ENCODE data around the gene MROH2A.
"Not testable (repeated sequence)": the region's sequence is repeated elsewhere in the genome, so short reads cannot be mapped to it uniquely, and the experiment has no call there.

The MROH2A gene

GRCh38 chr2:233856184-233856583 lies 78.1 kb downstream of the MROH2A start:
- H3K9me3 ChIP-seq (replicated peaks; ENCODE audit: low read length): no peaks in the 10 kb centered on the region
- no peaks in the 10 kb centered on the region for H3K27me3 ChIP-seq (ENCODE audit: control insufficient read depth, insufficient read depth, low read length)
- no peak overlapping the region for H3K4me2 ChIP-seq (ENCODE audit: low read length)
- H3K36me3 ChIP-seq (ENCODE audit: insufficient read depth, low read length): peaks cover 4% of the 10 kb centered on the region
- H3K4me3 ChIP-seq (ENCODE audit: low read length): no peak overlapping the region
- no peak overlapping the region for H3K9ac ChIP-seq (ENCODE audit: low read depth, low read length)
- peaks cover 19% of the 10 kb centered on the region for H3K4me1 ChIP-seq (ENCODE audit: control insufficient read depth, insufficient read depth, low read length)

- no peaks in the 10 kb centered on the region for H3K27me3 ChIP-seq (ENCODE audit: control insufficient read depth, insufficient read depth, low read length)
- no peak overlapping the region for H3K9ac ChIP-seq (ENCODE audit: low read depth, low read length)
- no peaks in the 10 kb centered on the region for H3K9me3 ChIP-seq (replicated peaks; ENCODE audit: low read length)
- peaks cover 10% of the 10 kb centered on the region for H3K4me1 ChIP-seq (ENCODE audit: control insufficient read depth, insufficient read depth, low read length)
- peaks cover under 1% of the 10 kb centered on the region for H3K36me3 ChIP-seq (ENCODE audit: insufficient read depth, low read length)
- H3K4me3 ChIP-seq (ENCODE audit: low read length): no peak overlapping the region
- H3K4me2 ChIP-seq (ENCODE audit: low read length): no peak overlapping the region
Measured at GRCh38 chr2:233857511-233858141, 79.5 kb downstream of the MROH2A start.

GRCh38 chr2:233858331-233858730 lies 80.2 kb downstream of the MROH2A start:
- no peaks in the 10 kb centered on the region for H3K36me3 ChIP-seq (ENCODE audit: insufficient read depth, low read length)
- H3K4me3 ChIP-seq (ENCODE audit: low read length): no peak overlapping the region
- H3K9me3 ChIP-seq (replicated peaks; ENCODE audit: low read length): no peaks in the 10 kb centered on the region
- H3K4me1 ChIP-seq (ENCODE audit: control insufficient read depth, insufficient read depth, low read length): peaks cover 7% of the 10 kb centered on the region
- no peak overlapping the region for H3K9ac ChIP-seq (ENCODE audit: low read depth, low read length)
- H3K27me3 ChIP-seq (ENCODE audit: control insufficient read depth, insufficient read depth, low read length): no peaks in the 10 kb centered on the region
- H3K4me2 ChIP-seq (ENCODE audit: low read length): no peak overlapping the region

GRCh38 chr2:233862261-233862768 lies 84.2 kb downstream of the MROH2A start:
- no peaks in the 10 kb centered on the region for H3K27me3 ChIP-seq (ENCODE audit: control insufficient read depth, insufficient read depth, low read length)
- H3K36me3 ChIP-seq (ENCODE audit: insufficient read depth, low read length): no peaks in the 10 kb centered on the region
- no peak overlapping the region for H3K9ac ChIP-seq (ENCODE audit: low read depth, low read length)
- H3K4me2 ChIP-seq (ENCODE audit: low read length): no peak overlapping the region
- no peak overlapping the region for H3K4me3 ChIP-seq (ENCODE audit: low read length)
- H3K9me3 ChIP-seq (replicated peaks; ENCODE audit: low read length): no peaks in the 10 kb centered on the region
- H3K4me1 ChIP-seq (ENCODE audit: control insufficient read depth, insufficient read depth, low read length): no peaks in the 10 kb centered on the region

GRCh38 chr2:233865838-233866237 lies 87.7 kb downstream of the MROH2A start:
- Histone ChIP-seq H3K4me2 (ENCODE audit: low read length) (no peak overlapping the region), H3K27me3 (ENCODE audit: control insufficient read depth, insufficient read depth, low read length) (no peaks in the 10 kb centered on the region), H3K36me3 (ENCODE audit: insufficient read depth, low read length) (no peaks in the 10 kb centered on the region), H3K4me3 (ENCODE audit: low read length) (no peak overlapping the region), H3K9ac (ENCODE audit: low read depth, low read length) (no peak overlapping the region), H3K9me3 (replicated peaks; ENCODE audit: low read length) (no peaks in the 10 kb centered on the region), H3K4me1 (ENCODE audit: control insufficient read depth, insufficient read depth, low read length) (no peaks in the 10 kb centered on the region)

GRCh38 chr2:233866479-233866878 lies 88.3 kb downstream of the MROH2A start:
- H3K4me1 ChIP-seq (ENCODE audit: control insufficient read depth, insufficient read depth, low read length): no peaks in the 10 kb centered on the region
- H3K4me2 ChIP-seq (ENCODE audit: low read length): no peak overlapping the region
- H3K36me3 ChIP-seq (ENCODE audit: insufficient read depth, low read length): no peaks in the 10 kb centered on the region
- H3K4me3 ChIP-seq (ENCODE audit: low read length): no peak overlapping the region
- no peaks in the 10 kb centered on the region for H3K27me3 ChIP-seq (ENCODE audit: control insufficient read depth, insufficient read depth, low read length)
- no peak overlapping the region for H3K9ac ChIP-seq (ENCODE audit: low read depth, low read length)
- H3K9me3 ChIP-seq (replicated peaks; ENCODE audit: low read length): no peaks in the 10 kb centered on the region

GRCh38 chr2:233867993-233868532 lies 89.9 kb downstream of the MROH2A start, which contains the start of gene MSL3B:
TSS of gene MSL3B (minus strand) at chr2:233868386.
- H3K27me3 ChIP-seq (ENCODE audit: control insufficient read depth, insufficient read depth, low read length): no peaks in the 10 kb centered on the region
- H3K36me3 ChIP-seq (ENCODE audit: insufficient read depth, low read length): no peaks in the 10 kb centered on the region
- peak within 1 kb of the TSS; percentile 81 for H3K4me3 ChIP-seq (ENCODE audit: low read length)
- no peaks in the 10 kb centered on the region for H3K4me1 ChIP-seq (ENCODE audit: control insufficient read depth, insufficient read depth, low read length)
- H3K9me3 ChIP-seq (replicated peaks; ENCODE audit: low read length): no peaks in the 10 kb centered on the region
- peak within 1 kb of the TSS; percentile 77 for H3K9ac ChIP-seq (ENCODE audit: low read depth, low read length)
- H3K4me2 ChIP-seq (ENCODE audit: low read length): peak within 1 kb of the TSS; percentile 91

GRCh38 chr2:233871432-233871831 lies 93.3 kb downstream of the MROH2A start:
- Histone ChIP-seq H3K4me1 (ENCODE audit: control insufficient read depth, insufficient read depth, low read length) (no peaks in the 10 kb centered on the region), H3K4me2 (ENCODE audit: low read length) (no peak overlapping the region), H3K9ac (ENCODE audit: low read depth, low read length) (no peak overlapping the region), H3K9me3 (replicated peaks; ENCODE audit: low read length) (no peaks in the 10 kb centered on the region), H3K27me3 (ENCODE audit: control insufficient read depth, insufficient read depth, low read length) (peaks cover 7% of the 10 kb centered on the region), H3K36me3 (ENCODE audit: insufficient read depth, low read length) (no peaks in the 10 kb centered on the region), H3K4me3 (ENCODE audit: low read length) (no peak overlapping the region)

- not testable (repeated sequence) for H3K4me1 ChIP-seq (ENCODE audit: control insufficient read depth, insufficient read depth, low read length); H3K9me3 ChIP-seq (replicated peaks; ENCODE audit: low read length); H3K4me3 ChIP-seq (ENCODE audit: low read length); H3K4me2 ChIP-seq (ENCODE audit: low read length); H3K9ac ChIP-seq (ENCODE audit: low read depth, low read length); H3K36me3 ChIP-seq (ENCODE audit: insufficient read depth, low read length); H3K27me3 ChIP-seq (ENCODE audit: control insufficient read depth, insufficient read depth, low read length)
Measured at GRCh38 chr2:233872125-233872524, 94.0 kb downstream of the MROH2A start.

GRCh38 chr2:233882353-233882752 lies 104.2 kb downstream of the MROH2A start:
- Histone ChIP-seq H3K36me3 (ENCODE audit: insufficient read depth, low read length) (no peaks in the 10 kb centered on the region), H3K4me1 (ENCODE audit: control insufficient read depth, insufficient read depth, low read length) (no peaks in the 10 kb centered on the region), H3K27me3 (ENCODE audit: control insufficient read depth, insufficient read depth, low read length) (no peaks in the 10 kb centered on the region), H3K4me2 (ENCODE audit: low read length) (no peak overlapping the region), H3K9ac (ENCODE audit: low read depth, low read length) (no peak overlapping the region), H3K9me3 (replicated peaks; ENCODE audit: low read length) (no peaks in the 10 kb centered on the region), H3K4me3 (ENCODE audit: low read length) (no peak overlapping the region)
